ENCODE results near the gene MDGA2.

MDGA2 gene

DNA sequence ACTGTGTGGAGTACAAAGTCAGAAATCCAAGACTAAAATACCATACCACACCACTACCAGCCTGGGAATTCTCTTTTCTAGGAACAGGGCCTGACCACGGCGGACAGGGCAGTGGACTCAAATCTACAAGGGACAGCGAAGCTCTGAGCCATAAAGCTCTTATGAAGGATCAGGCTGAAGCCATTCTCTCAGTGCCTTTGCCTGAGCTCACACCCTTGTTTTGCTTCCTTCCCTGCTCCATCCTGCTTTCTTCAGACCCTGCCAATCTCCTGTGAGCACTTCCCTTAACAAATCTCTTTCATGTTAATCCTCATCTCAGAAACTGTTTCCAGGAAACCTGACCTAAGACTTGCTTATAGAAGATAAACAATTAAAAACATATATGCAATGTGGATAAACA lies 398.5 kb downstream of the MDGA2 start:
- TF ChIP-seq, protein P1, sequence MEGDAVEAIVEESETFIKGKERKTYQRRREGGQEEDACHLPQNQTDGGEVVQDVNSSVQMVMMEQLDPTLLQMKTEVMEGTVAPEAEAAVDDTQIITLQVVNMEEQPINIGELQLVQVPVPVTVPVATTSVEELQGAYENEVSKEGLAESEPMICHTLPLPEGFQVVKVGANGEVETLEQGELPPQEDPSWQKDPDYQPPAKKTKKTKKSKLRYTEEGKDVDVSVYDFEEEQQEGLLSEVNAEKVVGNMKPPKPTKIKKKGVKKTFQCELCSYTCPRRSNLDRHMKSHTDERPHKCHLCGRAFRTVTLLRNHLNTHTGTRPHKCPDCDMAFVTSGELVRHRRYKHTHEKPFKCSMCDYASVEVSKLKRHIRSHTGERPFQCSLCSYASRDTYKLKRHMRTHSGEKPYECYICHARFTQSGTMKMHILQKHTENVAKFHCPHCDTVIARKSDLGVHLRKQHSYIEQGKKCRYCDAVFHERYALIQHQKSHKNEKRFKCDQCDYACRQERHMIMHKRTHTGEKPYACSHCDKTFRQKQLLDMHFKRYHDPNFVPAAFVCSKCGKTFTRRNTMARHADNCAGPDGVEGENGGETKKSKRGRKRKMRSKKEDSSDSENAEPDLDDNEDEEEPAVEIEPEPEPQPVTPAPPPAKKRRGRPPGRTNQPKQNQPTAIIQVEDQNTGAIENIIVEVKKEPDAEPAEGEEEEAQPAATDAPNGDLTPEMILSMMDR (conservative IDR thresholded peaks at IDR 0.05): no peak
- no peak for TF ChIP-seq ZFX (IDR thresholded peaks at IDR 0.05)
- no peak overlapping the region for H3K27ac ChIP-seq

DNA sequence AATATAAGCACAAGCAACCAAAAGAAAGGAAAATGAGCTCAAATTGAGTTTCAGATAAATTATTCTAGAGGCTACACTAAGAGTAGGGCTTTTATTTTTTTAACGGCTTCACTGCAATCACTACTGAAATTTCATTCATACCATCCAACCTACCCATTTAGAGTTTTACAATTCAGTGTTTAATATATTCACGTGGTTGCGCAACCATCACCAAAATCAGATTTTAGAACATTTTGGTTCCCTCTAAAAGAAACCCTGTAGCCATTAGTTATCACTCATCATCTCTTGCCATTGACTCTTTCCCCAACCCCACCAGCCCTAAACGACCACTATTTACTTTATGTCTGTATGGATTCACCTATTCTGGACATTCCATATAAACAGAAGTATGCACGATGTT lies 401.5 kb downstream of the MDGA2 start:
- TF ChIP-seq, protein P1 (conservative IDR thresholded peaks at IDR 0.05): no peak
- TF ChIP-seq ZFX (IDR thresholded peaks at IDR 0.05): no peak
- no peak overlapping the region for H3K27ac ChIP-seq

DNA sequence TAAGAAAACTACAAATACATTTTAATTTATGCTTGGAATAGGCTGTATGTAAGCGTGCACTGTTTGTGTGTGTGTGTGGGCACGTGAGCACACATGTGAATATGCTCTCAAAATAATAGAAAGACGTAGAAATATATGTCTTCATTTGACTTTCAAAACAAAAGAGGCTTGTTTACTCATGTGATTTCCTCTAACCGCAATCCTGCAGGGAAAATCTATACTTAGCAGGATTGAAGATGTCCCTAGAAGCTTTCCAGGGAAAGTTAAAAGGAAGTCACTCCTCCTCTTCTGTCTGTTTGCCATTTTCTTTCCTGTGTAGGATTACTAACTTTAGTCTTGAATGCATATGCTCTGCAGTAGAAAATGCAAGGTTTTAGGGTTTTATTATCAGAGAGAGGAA lies 404.7 kb downstream of the MDGA2 start:
- no peak overlapping the region for H3K27ac ChIP-seq
- TF ChIP-seq, protein P1 (conservative IDR thresholded peaks at IDR 0.05): no peak
- TF ChIP-seq ZFX (IDR thresholded peaks at IDR 0.05): no peak

DNA sequence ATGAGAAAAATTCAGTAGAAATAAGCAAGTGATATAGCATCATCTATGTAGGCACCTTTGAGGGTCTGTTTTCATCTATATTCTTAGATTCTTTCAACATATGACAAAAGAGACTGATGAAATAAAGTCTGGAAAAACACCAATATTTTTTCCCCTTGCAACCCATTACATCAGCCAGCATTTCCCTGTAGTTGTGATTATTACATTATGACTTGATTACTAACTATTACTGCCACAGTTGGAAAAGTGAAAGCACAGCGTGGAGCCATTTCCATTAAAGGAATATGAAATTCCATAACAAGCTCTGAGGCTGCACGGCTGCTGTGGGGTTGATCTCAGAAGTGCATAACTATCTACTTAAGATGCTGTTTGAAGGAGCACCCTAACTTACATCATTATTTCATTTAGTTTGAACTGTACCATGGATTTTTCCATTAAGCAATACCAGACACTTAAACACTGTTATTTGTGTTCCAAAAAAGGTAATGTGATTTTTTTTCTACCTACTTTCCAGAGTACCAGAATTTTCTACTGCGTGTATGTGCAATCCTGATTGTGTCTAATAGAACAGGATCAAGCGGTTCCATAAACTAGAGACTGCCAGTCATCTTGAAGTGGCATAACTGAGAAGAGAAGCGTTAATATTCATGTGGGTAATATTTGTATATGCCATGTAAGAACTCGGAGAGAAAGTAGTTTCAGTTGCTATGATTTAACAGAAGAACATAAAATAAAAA lies 405.5 kb downstream of the MDGA2 start:
- H3K27ac ChIP-seq: no peak overlapping the region
- no peak for TF ChIP-seq ZFX (IDR thresholded peaks at IDR 0.05)
- TF ChIP-seq, protein P1 (conservative IDR thresholded peaks at IDR 0.05): no peak

DNA sequence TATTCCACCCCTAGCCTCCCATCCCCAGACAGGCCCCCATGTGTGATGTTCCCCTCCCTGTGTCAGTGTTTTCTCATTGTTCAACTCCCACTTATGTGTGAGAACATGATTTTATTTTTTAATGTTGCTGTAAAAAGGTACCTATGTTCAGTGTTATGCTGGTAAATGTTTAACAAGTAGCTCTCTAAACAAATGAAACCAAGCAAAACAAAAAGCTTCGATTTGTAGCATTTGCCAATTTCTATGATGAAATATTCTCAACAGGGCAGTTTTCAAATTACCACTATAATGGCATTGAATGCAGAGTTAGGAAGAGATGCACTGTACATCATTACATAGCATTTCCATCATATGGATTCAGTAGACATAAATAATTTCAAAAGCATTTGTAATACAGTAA lies 410.6 kb downstream of the MDGA2 start:
- no peak overlapping the region for H3K27ac ChIP-seq
- TF ChIP-seq, protein P1 (conservative IDR thresholded peaks at IDR 0.05): no peak
- no peak for TF ChIP-seq ZFX (IDR thresholded peaks at IDR 0.05)

DNA sequence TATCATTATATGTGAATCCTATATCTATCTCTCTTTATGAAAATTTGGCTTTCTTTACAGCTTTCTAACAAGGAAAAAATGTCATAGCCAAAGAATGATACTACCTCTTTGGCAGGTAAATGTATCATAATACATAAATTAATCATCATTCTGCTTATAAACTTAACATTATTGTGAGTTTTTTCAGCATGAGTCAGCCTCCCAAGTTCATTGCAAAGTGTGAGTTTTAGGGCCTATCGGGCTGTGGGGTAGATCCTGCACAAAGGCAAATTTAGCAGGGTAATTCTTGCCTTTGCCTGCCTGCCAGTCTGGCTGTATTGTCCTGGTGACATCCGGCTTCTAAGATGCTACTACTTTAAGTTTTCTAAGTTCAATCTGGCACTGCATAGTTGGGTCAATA lies 412.6 kb downstream of the MDGA2 start:
- H3K27ac ChIP-seq: no peak overlapping the region
- TF ChIP-seq, protein P1 (conservative IDR thresholded peaks at IDR 0.05): no peak
- no peak for TF ChIP-seq ZFX (IDR thresholded peaks at IDR 0.05)

DNA sequence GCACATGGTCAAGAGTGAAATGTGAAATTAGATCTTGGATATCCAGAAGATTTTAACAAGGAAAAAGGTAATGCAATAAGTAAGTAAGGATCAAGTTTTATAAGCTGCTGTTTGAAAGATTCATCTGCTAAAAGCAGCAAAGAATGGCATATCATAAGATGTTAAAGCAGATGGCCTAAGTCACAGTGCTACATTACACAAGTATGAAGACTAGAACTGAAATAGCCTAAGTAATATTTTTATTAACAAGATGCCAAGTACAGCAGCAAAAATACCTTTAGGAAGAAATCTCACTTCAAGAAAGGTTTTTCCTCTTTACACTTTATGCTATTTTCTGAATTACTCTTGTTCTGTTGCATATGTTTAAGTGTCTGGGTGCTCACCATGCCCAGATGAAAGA lies 414.1 kb downstream of the MDGA2 start:
- TF ChIP-seq, protein P1 (conservative IDR thresholded peaks at IDR 0.05): no peak
- TF ChIP-seq ZFX (IDR thresholded peaks at IDR 0.05): no peak
- no peak overlapping the region for H3K27ac ChIP-seq

All from C4-2B (cell line).